ENCODE measurements around the gene MPG.

The MPG gene

GRCh38 chr16:50769-51591, 27.0 kb upstream of the MPG start:
- DNase-seq: no peak

DNA sequence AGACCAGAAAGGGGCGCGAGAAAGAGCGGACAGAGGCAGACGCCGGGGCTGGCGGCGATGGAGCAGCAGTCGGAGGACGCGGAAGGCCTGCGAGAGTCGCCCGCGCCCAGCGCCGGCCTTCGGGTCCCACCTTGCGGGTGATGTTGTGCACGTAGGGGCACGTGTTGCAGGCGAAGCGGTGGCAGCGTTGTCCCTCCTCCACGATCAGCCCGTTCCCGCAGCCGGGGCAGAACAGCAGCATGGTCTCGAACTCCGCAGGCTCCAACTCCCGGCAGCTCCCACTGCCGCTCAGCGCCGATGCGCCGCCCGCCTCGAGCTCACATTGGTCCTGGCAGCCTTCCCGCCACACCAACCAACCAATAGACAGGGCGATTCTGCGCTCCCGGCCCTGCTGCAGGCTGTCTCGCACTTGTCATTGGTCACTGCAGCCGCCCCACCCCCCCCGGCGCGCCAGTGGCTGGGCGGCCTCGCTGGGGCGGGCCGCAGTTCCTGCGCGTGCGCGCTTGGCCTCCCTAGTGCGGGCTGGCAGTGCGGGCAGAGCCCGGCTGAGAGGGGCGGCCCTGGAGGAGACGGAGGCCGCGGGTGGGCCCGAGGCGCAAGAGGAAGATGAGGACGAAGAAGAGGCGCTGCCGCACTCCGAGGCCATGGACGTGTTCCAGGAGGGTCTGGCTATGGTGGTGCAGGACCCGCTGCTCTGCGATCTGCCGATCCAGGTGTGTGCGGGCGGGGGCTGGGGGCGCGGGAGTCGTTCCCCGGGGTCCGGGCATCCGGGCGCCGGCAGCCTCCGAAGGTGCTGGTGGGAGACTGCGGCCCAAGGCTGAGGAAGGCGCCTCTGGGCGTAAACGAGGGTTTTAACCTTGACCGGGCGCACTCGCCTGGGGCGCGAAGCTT, 24.4 kb upstream of the MPG start, which contains the start of the genes POLR3K and SNRNP25:
POLR3K (minus strand) TSS at position 263 of the 891 bp plus-strand sequence; CDS start at position 241, 22 bp downstream.
SNRNP25 (plus strand) TSS at position 483 of the 891 bp plus-strand sequence; CDS start at position 672, 189 bp downstream.
- peak; percentile 98 for DNase-seq

DNA sequence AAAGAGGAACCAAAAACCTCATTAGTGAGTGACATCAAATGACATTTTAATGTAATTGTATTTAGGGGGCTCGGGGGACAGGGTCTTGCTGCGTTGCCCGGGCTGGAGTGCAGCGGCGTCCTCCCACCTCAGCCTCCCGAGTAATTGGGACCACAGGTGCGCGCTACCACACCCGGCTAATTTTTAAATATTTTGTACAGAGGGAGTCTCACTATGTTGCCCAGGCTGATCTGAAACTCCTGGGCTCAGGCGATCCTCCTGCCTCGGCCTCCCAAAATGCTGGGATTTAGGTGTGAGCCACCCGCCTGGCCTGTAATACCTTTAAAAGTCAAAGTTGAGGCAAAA, 23.8 kb upstream of the MPG start:
- no peak for DNase-seq

DNA sequence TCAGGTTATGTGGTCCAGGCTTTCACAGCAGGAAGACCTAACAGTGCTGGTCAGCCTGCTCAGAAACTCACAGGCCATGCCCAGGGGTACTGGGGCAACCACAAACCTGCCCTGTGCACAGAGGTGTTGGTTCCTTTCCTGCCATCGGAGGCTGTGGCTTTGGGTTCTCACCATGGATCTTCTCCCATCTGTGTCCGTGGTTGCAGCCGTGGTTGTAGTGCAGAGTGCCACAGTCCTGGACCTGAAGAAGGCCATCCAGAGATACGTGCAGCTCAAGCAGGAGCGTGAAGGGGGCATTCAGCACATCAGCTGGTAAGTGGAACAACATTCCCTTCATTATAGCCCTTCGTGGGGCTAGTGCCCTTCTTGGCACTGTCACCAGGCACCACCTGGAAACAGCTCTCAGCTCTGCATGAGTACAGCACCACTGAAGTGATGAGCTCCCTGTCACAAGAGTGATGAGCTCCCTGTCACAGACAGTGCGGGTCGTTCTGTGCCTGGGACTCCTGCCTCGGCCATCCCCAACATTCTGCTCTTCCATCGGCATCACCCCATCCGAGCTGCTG, 22.4 kb upstream of the MPG start:
- DNase-seq: no peak

DNA sequence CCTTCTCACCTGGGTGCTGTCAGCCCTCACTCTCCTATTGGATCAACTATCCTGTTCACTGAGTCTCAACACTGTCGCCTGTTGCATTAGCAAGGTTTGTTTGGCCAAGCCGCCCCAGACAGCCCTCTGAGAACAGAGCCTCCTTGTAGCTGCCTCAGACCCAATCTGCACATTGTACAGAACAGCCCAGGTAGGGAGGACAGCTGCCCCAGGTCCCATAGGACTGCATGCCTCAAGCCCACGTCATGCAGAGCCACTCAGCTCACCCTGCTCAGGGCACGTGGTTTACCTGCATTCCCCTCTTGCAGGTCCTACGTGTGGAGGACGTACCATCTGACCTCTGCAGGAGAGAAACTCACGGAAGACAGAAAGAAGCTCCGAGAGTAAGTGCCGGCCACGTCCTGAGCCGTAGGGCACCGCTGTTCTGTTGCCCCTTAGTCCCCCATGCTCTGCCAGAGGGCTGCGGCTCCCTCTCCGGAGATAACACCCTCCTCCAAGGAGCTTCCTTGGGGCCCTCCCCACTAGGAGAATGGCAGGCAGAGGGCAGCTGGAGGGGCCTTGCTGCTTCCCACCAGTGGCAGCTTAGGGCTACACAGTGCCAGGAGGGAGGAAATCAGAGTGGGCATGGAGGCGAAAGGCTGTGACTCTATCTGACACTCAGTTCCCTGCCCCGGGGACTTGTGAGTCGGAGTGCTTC, 21.6 kb upstream of the MPG start:
- DNase-seq: no peak

DNA sequence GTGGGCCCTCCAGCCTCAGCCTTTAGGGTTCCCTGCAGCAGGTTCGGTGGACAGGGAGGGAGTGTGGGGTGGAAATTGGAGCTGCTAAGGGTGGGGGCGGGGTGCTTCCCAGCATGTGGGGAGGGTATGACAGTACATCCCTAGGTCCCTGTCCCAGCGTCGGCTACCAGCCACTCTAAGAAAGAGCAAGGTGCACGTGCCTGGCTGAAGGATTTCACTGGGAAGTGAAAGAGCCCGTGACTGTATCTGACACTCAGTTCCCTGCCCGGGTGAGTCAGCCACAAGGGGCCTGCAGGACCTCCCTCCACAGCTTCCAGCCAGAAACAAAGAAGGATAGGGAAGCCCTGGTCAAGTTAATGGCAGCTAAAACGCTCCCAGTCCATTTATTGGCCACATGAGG, 20.3 kb upstream of the MPG start:
- DNase-seq: no peak

DNA sequence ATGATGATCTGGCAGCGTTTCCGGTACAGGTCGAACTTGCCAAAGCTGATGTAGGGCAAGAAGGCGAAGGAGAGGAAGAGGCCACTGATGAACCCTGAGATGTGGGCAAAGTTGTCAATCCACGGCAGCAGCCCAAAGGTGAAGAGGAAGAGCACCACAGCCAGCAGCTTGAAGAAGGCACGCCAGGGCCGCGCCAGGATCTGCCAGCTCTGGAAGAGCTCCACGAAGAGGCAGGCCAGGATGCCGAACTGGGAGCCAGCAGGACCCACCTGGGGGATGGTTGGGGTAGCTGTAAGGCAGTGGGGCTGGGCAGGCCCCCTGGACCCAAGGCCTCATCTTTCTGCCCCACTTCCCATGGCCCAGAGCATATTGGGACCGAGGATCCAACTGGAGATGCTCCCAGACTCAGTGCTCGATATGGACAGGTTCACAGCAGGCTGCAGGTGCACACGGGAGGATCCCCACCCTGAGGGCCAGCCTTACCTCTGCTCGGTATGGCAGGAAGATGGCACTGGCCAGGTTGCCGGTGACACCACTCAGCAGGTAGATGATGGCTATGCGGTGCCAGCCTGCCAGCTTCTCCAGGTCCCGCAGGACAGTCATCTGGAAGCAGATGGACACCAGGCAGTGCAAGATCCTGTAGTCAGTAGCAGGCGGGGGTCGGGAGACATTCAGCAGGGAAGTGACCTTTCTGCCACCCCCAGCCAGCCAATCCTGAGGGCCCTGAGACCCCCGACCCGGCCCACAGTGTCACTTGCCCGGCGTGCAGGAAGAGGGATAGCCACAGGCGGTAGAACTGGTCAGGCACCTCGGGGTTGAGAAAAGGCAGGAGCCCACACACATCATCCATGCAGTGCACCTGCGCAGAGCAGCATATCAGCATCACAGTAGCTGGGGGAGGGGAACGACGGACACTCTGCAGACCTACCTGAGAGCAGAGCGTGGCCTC, 19.3 kb upstream of the MPG start:
- no peak for DNase-seq

DNA sequence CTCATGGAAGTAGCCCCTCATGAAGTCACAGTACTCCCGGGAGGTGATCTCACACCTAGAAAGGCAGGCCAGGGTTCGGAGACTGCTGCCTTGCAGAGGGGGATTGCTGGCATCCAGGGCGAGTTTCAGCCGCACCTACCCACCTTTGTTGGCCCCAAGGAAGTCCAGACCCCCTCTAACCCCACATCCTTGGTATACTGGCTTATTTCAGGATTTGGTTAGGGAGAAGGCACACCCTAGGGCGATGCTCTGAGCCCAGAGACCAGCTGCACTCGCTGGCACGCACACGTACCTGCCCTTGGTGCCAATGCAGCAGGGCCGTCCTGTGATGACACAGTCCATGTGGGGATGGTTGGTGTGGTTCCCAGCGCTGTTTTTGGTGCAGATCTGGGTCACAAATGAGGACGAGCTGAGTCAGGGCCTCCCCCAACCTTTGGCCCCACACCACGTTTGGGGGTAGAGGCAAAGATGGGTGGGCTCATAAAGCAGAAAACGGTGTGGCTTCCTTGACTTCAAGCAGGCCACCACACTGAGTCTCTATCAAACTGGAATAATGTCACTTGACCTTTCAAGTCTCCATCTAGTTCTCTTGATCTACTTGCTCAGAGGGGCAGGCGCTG, 18.5 kb upstream of the MPG start:
- DNase-seq: no peak

DNA sequence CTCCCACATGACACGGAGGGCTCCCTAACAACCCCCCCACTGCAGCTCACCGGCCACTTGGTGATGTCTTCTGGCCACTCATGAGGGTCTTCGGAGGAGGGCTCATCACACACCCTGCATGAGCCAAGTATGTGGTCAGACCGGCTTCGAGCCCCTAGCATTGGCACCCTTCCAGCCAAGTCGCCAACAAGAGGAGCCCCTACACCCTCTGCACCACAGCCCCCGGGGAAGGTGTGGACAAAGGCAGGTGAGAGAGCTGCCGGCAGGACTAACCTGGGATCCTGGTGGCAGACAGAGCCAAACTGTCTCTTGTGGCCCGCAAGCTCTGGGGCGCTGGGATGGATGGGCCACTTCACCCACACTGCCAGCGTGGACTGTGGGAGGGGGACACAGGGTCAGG, 17.9 kb upstream of the MPG start:
- no peak for DNase-seq

DNA sequence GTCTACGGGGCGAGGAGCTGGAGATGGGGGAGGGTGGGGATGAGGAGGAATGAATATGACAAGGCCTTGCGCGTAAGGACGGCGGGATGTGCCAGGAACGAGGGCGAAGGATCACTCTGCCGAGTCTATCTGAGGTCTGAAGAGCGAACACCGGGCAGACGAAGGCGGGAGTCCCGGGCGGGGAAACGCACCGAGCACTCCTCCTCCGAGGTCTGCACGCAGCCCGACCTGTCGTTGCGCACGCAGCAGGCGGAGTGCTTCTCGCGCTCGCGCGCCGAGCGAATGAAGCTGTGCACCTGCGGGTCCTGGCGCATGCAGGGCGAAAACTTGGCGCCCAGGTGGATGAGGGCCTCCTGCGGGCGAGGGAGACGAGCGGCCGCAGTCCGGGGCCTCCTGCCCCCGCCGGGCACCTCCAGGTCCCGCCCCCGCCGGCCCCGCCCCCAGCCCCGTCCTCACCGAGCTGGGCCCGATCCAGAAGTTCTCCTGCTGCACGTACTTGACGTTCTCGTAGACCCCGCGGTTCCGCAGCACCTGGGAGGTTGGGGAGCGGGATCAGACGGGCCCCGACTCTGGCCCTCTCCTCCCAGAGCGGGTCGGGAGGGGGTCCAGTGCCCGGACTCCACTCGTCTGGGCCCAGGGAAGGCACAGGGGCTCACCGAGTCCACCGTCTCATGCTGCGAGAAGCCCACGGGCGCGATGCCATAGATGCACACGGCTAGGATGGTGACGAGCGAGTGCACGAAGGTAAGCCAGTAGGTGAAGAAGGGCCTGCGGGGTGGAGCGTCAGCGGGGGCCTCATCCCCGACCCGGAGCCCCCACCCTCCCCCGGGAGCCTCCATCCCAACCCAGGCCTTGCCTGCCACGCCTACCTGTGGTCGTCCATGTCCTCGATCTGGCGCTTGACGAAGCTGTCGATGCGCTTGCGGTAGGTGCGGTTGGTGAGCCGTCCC, 16.8 kb upstream of the MPG start:
- no peak for DNase-seq

GRCh38 chr16:61879-62281, 16.1 kb upstream of the MPG start:
- DNase-seq: no peak

DNA sequence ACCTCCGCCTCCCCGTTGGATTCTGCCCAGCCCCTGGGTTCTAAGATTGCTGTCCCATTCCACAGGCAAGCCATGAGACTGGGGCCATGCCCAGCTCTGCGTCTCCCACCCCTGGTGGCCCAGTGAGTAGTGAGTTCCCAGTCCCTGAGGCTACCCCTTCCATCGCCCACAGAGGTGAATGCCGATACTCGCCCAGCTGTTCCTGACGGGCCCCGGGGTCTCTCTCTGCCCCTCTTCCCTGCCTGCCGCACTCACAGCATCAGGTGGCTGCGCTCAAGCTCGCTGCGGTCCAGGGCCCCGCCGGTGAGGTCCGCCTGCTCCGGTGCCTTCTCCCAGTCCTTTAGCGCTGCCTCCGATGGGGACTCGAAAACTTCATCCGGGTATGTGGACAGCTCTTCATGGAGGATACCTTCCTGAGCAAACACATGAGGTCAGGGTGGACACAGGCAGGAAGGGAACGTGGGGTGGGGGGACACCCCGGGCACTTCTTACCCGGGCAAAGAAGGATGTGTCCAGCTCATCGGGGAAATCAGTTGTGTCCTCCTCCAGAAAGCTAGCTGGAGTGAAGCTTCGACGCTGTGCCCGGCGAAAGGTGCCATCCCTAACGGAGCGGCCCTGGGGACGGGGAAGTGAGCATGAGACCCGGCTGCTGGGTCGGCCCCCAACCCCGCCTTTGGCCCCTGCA, 15.6 kb upstream of the MPG start:
- no peak for DNase-seq

GRCh38 chr16:62968-63391, 15.0 kb upstream of the MPG start:
- DNase-seq: no peak

GRCh38 chr16:63466-63865, 14.6 kb upstream of the MPG start:
- DNase-seq: no peak

DNA sequence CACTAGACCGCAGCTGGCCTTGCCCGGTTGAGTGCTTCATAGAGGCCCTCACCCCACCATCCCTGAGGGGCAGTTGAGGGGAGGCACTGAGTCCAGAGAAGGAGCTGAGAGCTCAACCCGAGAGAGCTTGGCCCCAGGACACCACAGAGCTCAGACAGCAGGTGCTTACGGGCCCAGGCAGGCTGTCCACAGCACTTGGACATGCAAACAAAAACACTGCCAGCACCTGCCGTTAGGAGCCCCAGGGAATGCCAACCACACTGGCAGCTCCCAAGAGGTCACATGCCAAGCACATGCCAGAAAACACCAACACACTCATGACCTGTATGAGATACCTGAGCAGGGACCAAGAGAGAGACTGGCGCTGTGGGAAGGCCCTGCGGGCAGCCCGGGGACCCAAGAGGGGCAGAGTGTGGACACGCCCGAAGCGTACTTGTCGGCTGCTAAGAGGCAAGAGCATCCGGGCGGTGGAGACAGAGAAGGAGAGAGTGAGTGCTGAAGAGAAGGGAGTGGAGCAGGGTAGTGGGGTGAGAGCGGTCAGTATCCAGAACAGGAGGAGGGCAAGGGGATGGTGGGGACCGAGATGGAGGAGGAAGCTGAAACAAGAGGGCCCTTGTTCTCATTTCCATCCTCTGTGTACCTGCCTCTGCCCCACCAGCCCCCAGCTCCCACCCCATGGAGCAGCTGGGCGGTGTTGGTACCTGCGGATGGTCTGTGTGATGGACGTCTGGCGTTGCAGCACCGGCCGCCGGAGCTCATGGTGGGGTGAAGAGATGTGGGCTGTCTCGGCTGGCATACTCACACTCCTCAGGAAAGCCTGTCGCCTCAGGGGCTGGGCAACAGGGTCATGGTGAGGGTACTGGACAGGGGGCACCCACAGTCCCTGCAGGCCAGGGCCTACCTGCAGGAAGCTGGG, 13.8 kb upstream of the MPG start:
- no peak for DNase-seq

DNA sequence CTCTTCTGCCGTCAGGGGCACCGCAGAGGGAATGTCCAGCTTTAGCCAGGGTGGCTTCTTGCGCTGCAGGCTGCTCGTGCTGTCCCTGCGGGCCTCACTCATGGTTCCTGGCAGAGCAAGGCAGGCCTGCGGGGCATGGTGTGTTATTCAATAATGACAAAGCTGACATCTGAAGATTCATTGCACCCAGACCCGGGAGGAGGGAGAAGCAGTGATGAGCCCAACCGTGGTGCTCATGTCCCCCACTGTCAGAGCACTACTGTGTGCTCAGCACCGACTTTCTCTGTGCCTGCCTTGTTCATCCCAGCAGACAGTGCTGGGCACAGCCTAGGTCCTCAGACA, 13.1 kb upstream of the MPG start:
- no peak for DNase-seq

DNA sequence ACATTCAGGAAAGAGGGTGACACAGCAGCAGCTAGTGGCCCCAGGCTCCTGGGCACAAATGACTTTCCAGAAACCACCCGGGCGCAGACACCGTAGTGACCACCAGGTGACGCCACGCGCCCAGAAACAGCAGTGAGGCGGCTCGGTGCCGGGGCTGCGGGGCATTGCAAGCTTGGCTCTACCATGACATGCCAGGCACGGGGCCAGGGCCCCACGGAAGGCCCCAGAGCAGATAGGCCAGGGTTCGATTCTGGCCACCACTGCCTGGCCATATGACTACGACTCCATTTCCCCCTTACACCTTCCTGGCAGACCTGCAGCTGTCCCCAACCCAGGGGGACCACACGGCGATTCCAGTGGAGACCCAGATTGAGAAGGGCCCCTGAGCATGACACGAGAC, 12.3 kb upstream of the MPG start:
- peak; percentile 84 for DNase-seq
